Heart right ventricle (tissue), 16 donors: ENCODE data around the gene KCNN3. TPM values are rescaled to one million over a fixed set of nuclear protein-coding genes. Genes with fewer than 3 reads are reported as not detected.

Experiments used
- ATAC-seq, 8 donors: fragments of 200-7000 bp; cut with Tn5 transposase; one replicate each; pipeline ENCODE4 v1.9.1; 2020; ENCODE audit warnings: mild to moderate bottlenecking in 8 of 8, moderate library complexity in 8 of 8, moderate number of reproducible peaks in 1 of 8
- DNase-seq, 2 donors: peaks; one replicate each; pipeline ENCODE4 v3.0.0-alpha.2; 2020
- H3K27ac ChIP-seq, 10 donors: fragments of 200-600 bp; sonication (generic) in 2 of 10; one replicate each; pipeline versions ENCODE4 v1.5.0 to v1.8.0; 2020 to 2022; ENCODE audit warnings: mild to moderate bottlenecking in 3 of 10
- H3K27me3 ChIP-seq, 7 donors: fragments of 200-600 bp; one replicate each; pipeline ENCODE4 v1.8.0; 2021 to 2022; ENCODE audit warnings: mild to moderate bottlenecking in 2 of 7
- H3K36me3 ChIP-seq, 9 donors: fragments of 200-600 bp; sonication (generic) in 1 of 9; one replicate each; pipeline versions ENCODE4 v1.5.0 to v1.8.0; 2020 to 2022; ENCODE audit warnings: mild to moderate bottlenecking in 2 of 9
- H3K4me1 ChIP-seq, 9 donors: fragments of 200-600 bp; sonication (generic) in 1 of 9; one replicate each; pipeline versions ENCODE4 v1.5.0 to v1.8.0; 2020 to 2022; ENCODE audit warnings: mild to moderate bottlenecking in 4 of 9
- H3K4me3 ChIP-seq, 10 donors: fragments of 200-600 bp; sonication (generic) in 2 of 10; one replicate each; pipeline versions ENCODE4 v1.5.0 to v1.8.0; 2020 to 2022; ENCODE audit warnings: mild to moderate bottlenecking in 7 of 10, moderate library complexity in 2 of 10
- H3K9me3 ChIP-seq, 11 donors: fragments of 200-600 bp in 10 of 11; sonication (generic) in 2 of 11; one replicate each; pipeline versions ENCODE4 v1.5.0 to v1.8.0; 2013 to 2022; ENCODE audit warnings: mild to moderate bottlenecking in 2 of 11, control low read depth in 1 of 11, moderate library complexity in 1 of 11
- CTCF ChIP-seq, 9 donors: fragments of 200-600 bp; sonication (generic) in 2 of 9; IDR thresholded peaks; one replicate each; pipeline versions ENCODE4 v1.5.0 to v1.8.0; 2021 to 2022; ENCODE audit warnings: antibody characterized with exemption in 9 of 9, mild to moderate bottlenecking in 5 of 9, moderate library complexity in 1 of 9
- WGBS, 2 donors: extraction: QIAGEN DNeasy Blood & Tissue Kit; methylation state at CpG; one replicate each; pipeline ENCODE4 v1.1.7; 2013; ENCODE audit warnings: inconsistent platforms in 1 of 2; 5-methylcytosine and 5-hydroxymethylcytosine counted together
- intact Hi-C, 10 donors: fragments of 100-400 bp; cut with DNase I; formaldehyde crosslinking; loops; one replicate each; pipeline versions ENCODE4 v1.11.1 to v1.14.2; 2022
- polyA plus RNA-seq, 2 donors: library from polyadenylated mRNA; stranded (reverse); fragments of 200-250 nt; gene quantifications; one replicate each; pipeline ENCODE4 v1.2.3, GENCODE V29; 2013
- total RNA-seq, 10 donors: library from RNA; stranded (reverse); fragmentation: NEBNext Ultra II Directional in 3 of 10; extraction: Animal tissue kit (Norgen Biotek cat#: 25700) in 3 of 10; gene quantifications; one replicate each; pipeline versions ENCODE4 v1.2.1 to v1.2.4, GENCODE V29; 2021 to 2023
- donor health status: Arrhythmogenic right ventricular cardiomyopathy.
- donor health status: ischemic (EF 13 %, LVEDD 7.1; RV severe dilation, severe dysfunction).
- donor health status: healthy with polysubstance abuse.
- donor health status: DM: no; HTN: yes; CAD: no.
- donor health status: DM: no; HTN: no; CAD: no.
- donor health status: ischemic (EF 25% LVEDD 6.9; RV normal size, moderate dysfunction).
- donor health status: ischemic (EF 25% LVEDD 5.7; RV mildly dilated, moderate dysfunction).
- donor health status: healthy.
- donor health status: DM: yes; HTN: yes; CAD: no.
- donor health status: Ischemic cardiomyopathy.
- donor health status: ischemic (EF 35%, LVEDD 5.7; RV mildly dilated, moderate dysfunction).
- donor health status: nonischemic (EF 11% LVEDD 7.7; RV severe dilation, severe dysfunction).
- donor health status: DM: yes; HTN: yes; CAD: no.
- donor health status: PGD.
- donor health status: ischemic (EF 29% LVEDD 5.4; RV normal size, mild dysfunction).
- donor health status: nonischemic (EF 23%, LVEDD 6.1; RV moderate dilation, normal function).

KCNN3 gene
- total and polyA plus RNA-seq, 12 donors: 0.17 to 5.9 (median 2.6) TPM

- intact Hi-C loops: loop anchor here in 2 of 10 donors (5.0 to 10.0 kb wide), 2 partner anchors 85 to 93 kb away; partner anchors contain the start of gene KCNN3 (in 1 of the 2)
- Histone ChIP-seq H3K27me3 (no peaks in the 10 kb centered on the region), H3K4me1 (peaks cover 0 to 5% (median 0%) of the 10 kb centered on the region in 9 donors), H3K27ac (no peak overlapping the region), H3K36me3 (peaks cover 0 to 6% (median 0%) of the 10 kb centered on the region in 9 donors), H3K4me3 (no peak overlapping the region), H3K9me3 (peaks cover 0 to 17% (median 0%) of the 10 kb centered on the region in 11 donors)
- 72 to 73% methylated on average over 9 of the region's 9 CpGs for WGBS, 2 donors
- peak in 3 of 8 donors; percentile 33 to 75 (median 41) for ATAC-seq
- no peak for DNase-seq
- no peak for TF ChIP-seq CTCF (IDR thresholded peaks at IDR 0.05)
Measured at GRCh38 chr1:154779551-154780189, 90.4 kb downstream of the KCNN3 start.

DNA sequence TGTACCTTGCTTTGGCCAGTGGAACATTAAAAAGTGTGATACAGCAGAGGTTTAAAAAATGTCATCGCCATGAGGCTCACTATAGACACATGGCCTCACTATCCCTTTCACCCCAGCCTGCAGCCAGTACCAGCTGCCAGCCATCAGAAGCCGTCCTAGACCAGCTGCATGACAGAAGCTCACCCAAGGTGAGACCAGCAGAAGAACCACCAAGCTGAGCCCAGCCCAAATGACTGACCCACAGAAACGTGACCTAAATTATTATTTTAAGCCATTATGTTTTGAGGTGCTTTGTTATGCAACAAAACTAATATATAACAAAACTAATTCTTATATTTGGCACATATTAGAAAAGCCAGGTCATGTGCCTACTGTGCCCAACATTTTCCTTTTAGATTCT is 91.1 kb downstream of the KCNN3 start:
- Histone ChIP-seq H3K27ac (no peak overlapping the region), H3K27me3 (no peaks in the 10 kb centered on the region), H3K4me3 (no peak overlapping the region), H3K36me3 (peaks cover 0 to 6% (median 0%) of the 10 kb centered on the region in 9 donors), H3K4me1 (no peaks in the 10 kb centered on the region), H3K9me3 (peaks cover 0 to 17% (median 0%) of the 10 kb centered on the region in 11 donors)
- ATAC-seq (no peak), DNase-seq (no peak)
- intact Hi-C loops: loop anchor here in 2 of 10 donors (5.0 to 10.0 kb wide), 2 partner anchors 86 to 93 kb away; partner anchors contain the start of gene KCNN3 (in 1 of the 2)
- TF ChIP-seq CTCF (IDR thresholded peaks at IDR 0.05): no peak
- WGBS, 2 donors: 98 to 100% methylated on average over 3 of the region's 3 CpGs

- Histone ChIP-seq H3K4me3 (no peak overlapping the region), H3K9me3 (peaks cover 0 to 17% (median 0%) of the 10 kb centered on the region in 11 donors), H3K4me1 (peaks cover 0 to 6% (median 0%) of the 10 kb centered on the region in 9 donors), H3K27me3 (no peaks in the 10 kb centered on the region), H3K36me3 (peaks cover 0 to 6% (median 0%) of the 10 kb centered on the region in 9 donors), H3K27ac (no peak overlapping the region)
- intact Hi-C loops: loop anchor here in 2 of 10 donors (5.0 to 10.0 kb wide), 2 partner anchors 87 to 94 kb away; partner anchors contain the start of gene KCNN3 (in 1 of the 2)
- no peak for ATAC-seq
- DNase-seq: no peak
- TF ChIP-seq CTCF (IDR thresholded peaks at IDR 0.05): no peak
- 97 to 98% methylated on average over 2 of the region's 2 CpGs for WGBS, 2 donors
Measured at GRCh38 chr1:154778275-154778674, 91.8 kb downstream of the KCNN3 start.

- intact Hi-C loops: loop anchor here in 2 of 10 donors (5.0 to 10.0 kb wide), 2 partner anchors 87 to 95 kb away; partner anchors contain the start of gene KCNN3 (in 1 of the 2)
- Histone ChIP-seq H3K4me1 (peaks cover 0 to 6% (median 0%) of the 10 kb centered on the region in 9 donors), H3K9me3 (peaks cover 0 to 17% (median 0%) of the 10 kb centered on the region in 11 donors), H3K36me3 (peaks cover 0 to 6% (median 0%) of the 10 kb centered on the region in 9 donors), H3K27me3 (no peaks in the 10 kb centered on the region), H3K27ac (no peak overlapping the region), H3K4me3 (no peak overlapping the region)
- no peak for TF ChIP-seq CTCF (IDR thresholded peaks at IDR 0.05)
- DNase-seq (no peak), ATAC-seq (no peak)
- 84 to 95% methylated on average over 5 of the region's 5 CpGs for WGBS, 2 donors
Measured at GRCh38 chr1:154777781-154778180, 92.3 kb downstream of the KCNN3 start.
